Activated CD8-positive, alpha-beta memory T cell treated with anti-CD3 and anti-CD28 coated beads, Interleukin-2, amount 10 ng/mL, durations not matched to agents 7 days and 5 days (primary cell): Measurements from ENCODE around the gene IZUMO1. TPM values are rescaled to one million over a fixed set of nuclear protein-coding genes. Genes with fewer than 3 reads are reported as not detected.
"Not testable (repeated sequence)": the region's sequence is repeated elsewhere in the genome, so short reads cannot be mapped to it uniquely, and the experiment has no call there.

Experiments
- ATAC-seq: fragments of 150-1000 bp; cut with Tn5 transposase; one replicate; pipeline ENCODE4 v1.10.0; 2021; ENCODE audit warnings: moderate library complexity
- CTCF ChIA-PET: fragments of 350-600 bp; sonication (Branson Sonifier 250); formaldehyde crosslinking; loops from one replicate; lab custom pipeline; 2021; ENCODE audit warnings: antibody characterized with exemption; lab: Charles Lee
- DNase-seq: peaks from one replicate; pipeline ENCODE4 v3.0.0-alpha.2; 2020
- H3K27ac Mint-ChIP-seq: one replicate; pipeline ENCODE4 v1.8.0; 2021; ENCODE audit warnings: mild to moderate bottlenecking, mixed read lengths
- H3K27me3 Mint-ChIP-seq: one replicate; pipeline ENCODE4 v1.8.0; 2021; ENCODE audit warnings: mixed read lengths
- H3K36me3 Mint-ChIP-seq: one replicate; pipeline ENCODE4 v1.8.0; 2021; ENCODE audit warnings: mild to moderate bottlenecking, mixed read lengths
- H3K4me1 Mint-ChIP-seq: one replicate; pipeline ENCODE4 v1.8.0; 2021; ENCODE audit warnings: mixed read lengths
- H3K4me3 Mint-ChIP-seq: one replicate; pipeline ENCODE4 v1.8.0; 2021; ENCODE audit warnings: mild to moderate bottlenecking, moderate library complexity, mixed read lengths
- H3K9me3 Mint-ChIP-seq: one replicate; pipeline ENCODE4 v1.8.0; 2022; ENCODE audit warnings: low read depth, mixed read lengths
- total RNA-seq, 2 experiments: library from RNA; stranded (reverse); gene quantifications; one replicate each; pipeline ENCODE4 v1.2.3, GENCODE V29; 2021

The IZUMO1 gene
- total RNA-seq, 2 experiments from 2014 or later = not detected

DNA sequence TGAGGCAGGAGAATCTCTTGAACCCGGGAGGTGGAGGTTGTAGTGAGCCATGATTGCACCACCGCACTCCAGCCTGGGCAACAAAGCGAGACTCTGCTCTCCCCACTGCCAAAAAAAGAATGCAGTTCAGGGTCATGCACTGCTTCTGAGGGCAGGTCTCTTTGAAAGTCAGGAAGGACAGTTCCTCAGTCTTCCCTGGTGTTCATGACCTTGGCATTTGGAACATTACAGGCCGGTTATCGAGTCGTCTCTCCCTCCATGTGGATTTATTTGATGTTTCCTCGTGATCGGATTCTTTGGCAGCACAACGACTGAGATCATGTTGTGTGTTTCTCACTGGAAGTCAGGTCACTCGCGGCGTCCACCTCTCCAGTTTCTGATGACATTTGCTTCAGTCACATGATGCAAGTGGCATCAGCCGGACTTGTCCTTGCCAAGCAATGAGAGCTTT, 25.8 kb upstream of the IZUMO1 start:
- H3K27me3 Mint-ChIP-seq = peaks cover 16% of the 10 kb centered on the region
- H3K27ac Mint-ChIP-seq = no peak overlapping the region
- H3K9me3 Mint-ChIP-seq = no peaks in the 10 kb centered on the region
- ATAC-seq (no peak), DNase-seq (no peak)
- no peaks in the 10 kb centered on the region for H3K4me1 Mint-ChIP-seq
- no peak overlapping the region for H3K4me3 Mint-ChIP-seq
- CTCF ChIA-PET = interaction anchor here (1.4 kb wide), 1 partner anchor 70 kb away, joined by 4 read pairs; no protein-coding TSS in a partner anchor
- H3K36me3 Mint-ChIP-seq = no peaks in the 10 kb centered on the region

GRCh38 chr19:48770734-48771472, 24.2 kb upstream of the IZUMO1 start:
- Mint-ChIP-seq H3K27me3 (peaks cover 21% of the 10 kb centered on the region), H3K27ac (no peak overlapping the region), H3K4me3 (no peak overlapping the region), H3K9me3 (no peaks in the 10 kb centered on the region), H3K4me1 (no peaks in the 10 kb centered on the region), H3K36me3 (no peaks in the 10 kb centered on the region)
- no peak for DNase-seq
- CTCF ChIA-PET = no interaction called here
- no peak for ATAC-seq

- H3K9me3 Mint-ChIP-seq = no peaks in the 10 kb centered on the region
- H3K27me3 Mint-ChIP-seq = peaks cover 26% of the 10 kb centered on the region
- CTCF ChIA-PET = no interaction called here
- no peak overlapping the region for H3K4me3 Mint-ChIP-seq
- ATAC-seq (no peak), DNase-seq (no peak)
- H3K4me1 Mint-ChIP-seq = no peaks in the 10 kb centered on the region
- H3K27ac Mint-ChIP-seq = no peak overlapping the region
- H3K36me3 Mint-ChIP-seq = no peaks in the 10 kb centered on the region
These were observed 23.6 kb upstream of the IZUMO1 start for GRCh38 chr19:48770266-48770665.

DNA sequence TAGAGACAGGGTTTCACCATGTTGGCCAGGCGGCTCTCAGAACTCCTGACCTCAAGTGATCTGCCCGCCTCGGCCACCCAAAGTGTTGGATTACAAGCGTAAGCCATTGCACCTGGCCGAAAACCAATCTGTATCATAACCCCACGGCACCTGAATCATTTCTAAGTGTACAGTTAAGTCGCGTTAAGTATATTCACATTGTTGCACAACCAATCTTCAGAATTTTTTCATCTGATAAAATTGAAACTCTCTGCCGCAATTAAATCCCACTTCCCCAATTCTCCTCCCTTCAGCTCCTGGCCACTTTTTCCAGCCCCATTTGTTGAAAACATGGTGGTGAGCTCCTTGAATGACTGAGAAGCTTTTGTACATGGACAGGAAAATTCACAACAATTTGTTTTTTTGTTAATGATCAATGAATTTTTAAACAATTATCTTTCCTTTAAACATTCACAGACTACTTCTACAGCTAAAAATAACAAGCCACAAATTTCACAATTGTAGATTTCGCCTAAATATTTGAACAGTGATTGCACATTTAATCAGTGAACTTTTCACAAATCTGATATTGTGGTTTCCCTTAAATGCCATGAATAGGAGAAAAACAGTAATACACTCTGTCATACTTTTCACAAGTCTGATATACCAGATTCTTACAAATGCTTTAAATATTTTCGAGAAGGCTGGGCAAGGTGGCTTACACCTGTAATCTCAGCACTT, 22.4 kb upstream of the IZUMO1 start:
- DNase-seq = no peak
- ATAC-seq = no peak
- no peaks in the 10 kb centered on the region for H3K36me3 Mint-ChIP-seq
- no peaks in the 10 kb centered on the region for H3K9me3 Mint-ChIP-seq
- CTCF ChIA-PET = interaction anchor here (1.5 kb wide), 1 partner anchor 18 kb away, joined by 3 read pairs; no protein-coding TSS in a partner anchor
- no peaks in the 10 kb centered on the region for H3K4me1 Mint-ChIP-seq
- no peak overlapping the region for H3K4me3 Mint-ChIP-seq
- no peak overlapping the region for H3K27ac Mint-ChIP-seq
- peaks cover 26% of the 10 kb centered on the region for H3K27me3 Mint-ChIP-seq

DNA sequence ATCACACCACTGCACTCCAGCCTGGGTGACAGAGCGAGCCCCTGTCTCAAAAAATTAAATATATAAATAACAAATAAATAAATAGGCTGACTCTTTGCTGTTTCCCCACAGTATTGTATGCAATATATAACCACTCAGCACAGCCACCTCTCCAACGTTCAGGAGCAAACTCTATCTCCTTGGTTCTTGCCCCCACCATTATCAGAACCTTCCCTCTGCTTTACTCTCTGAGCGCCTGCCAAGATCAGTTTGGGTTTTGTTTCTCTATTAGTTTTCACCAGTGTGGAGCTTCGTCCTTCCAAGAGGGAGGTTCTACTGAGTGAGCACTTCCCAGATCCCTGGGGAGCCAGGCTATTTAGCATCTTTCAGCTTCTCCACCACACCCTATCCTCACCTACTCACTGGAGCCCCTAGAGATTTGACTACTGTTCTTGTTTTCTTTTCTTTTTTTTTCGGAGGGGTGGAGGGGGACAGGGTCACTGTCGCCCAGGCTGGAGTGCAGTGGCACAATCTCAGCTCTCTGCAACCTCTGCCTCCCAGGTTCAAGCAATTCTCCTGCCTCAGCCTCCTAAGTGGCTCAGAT, 21.6 kb upstream of the IZUMO1 start:
- H3K9me3 Mint-ChIP-seq, H3K27ac Mint-ChIP-seq, H3K36me3 Mint-ChIP-seq, H3K4me1 Mint-ChIP-seq, DNase-seq, H3K4me3 Mint-ChIP-seq, ATAC-seq: not testable (repeated sequence)
- CTCF ChIA-PET = interaction anchor here (1.2 to 1.5 kb wide), 2 partner anchors 19 to 21 kb away, joined by 3 to 4 read pairs; no protein-coding TSS in a partner anchor
- peaks cover 26% of the 10 kb centered on the region for H3K27me3 Mint-ChIP-seq

DNA sequence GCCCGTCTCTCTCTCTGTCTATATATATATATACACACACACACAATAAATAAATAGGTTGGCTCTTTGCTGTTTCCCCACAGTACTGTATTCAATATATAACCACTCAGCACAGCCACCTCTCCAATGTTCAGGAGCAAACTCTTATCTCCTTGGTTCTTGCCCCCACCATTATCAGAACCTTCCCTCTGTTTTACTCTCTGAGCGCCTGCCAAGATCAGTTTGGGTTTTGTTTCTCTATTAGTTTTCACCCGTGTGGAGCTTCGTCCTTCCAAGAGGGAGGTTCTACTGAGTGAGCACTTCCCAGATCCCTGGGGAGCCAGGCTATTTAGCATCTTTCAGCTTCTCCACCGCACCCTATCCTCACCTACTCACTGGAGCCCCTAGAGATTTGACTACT, 19.1 kb upstream of the IZUMO1 start:
- H3K4me1 Mint-ChIP-seq, H3K36me3 Mint-ChIP-seq, H3K9me3 Mint-ChIP-seq, ATAC-seq, DNase-seq, H3K27ac Mint-ChIP-seq, H3K4me3 Mint-ChIP-seq: not testable (repeated sequence)
- H3K27me3 Mint-ChIP-seq = peaks cover 27% of the 10 kb centered on the region
- CTCF ChIA-PET = interaction anchor here (1.5 kb wide), 1 partner anchor 9 kb away, joined by 3 read pairs; no protein-coding TSS in a partner anchor

- Mint-ChIP-seq H3K27ac (no peak overlapping the region), H3K36me3 (no peaks in the 10 kb centered on the region), H3K9me3 (no peaks in the 10 kb centered on the region), H3K4me3 (no peak overlapping the region), H3K4me1 (peaks cover 7% of the 10 kb centered on the region), H3K27me3 (peaks cover 15% of the 10 kb centered on the region)
- DNase-seq = no peak
- CTCF ChIA-PET = interaction anchor here (0.9 kb wide), 1 partner anchor 82 kb away, joined by 4 read pairs; no protein-coding TSS in a partner anchor
- peak; percentile 55 for ATAC-seq
These were observed 13.9 kb upstream of the IZUMO1 start for GRCh38 chr19:48760504-48761205.

GRCh38 chr19:48757741-48758144, 11.0 kb upstream of the IZUMO1 start:
- ATAC-seq = no peak
- H3K9me3 Mint-ChIP-seq = no peaks in the 10 kb centered on the region
- H3K4me1 Mint-ChIP-seq = peaks cover 14% of the 10 kb centered on the region
- CTCF ChIA-PET = no interaction called here
- H3K36me3 Mint-ChIP-seq = no peaks in the 10 kb centered on the region
- no peak overlapping the region for H3K4me3 Mint-ChIP-seq
- no peak for DNase-seq
- peaks cover 32% of the 10 kb centered on the region for H3K27me3 Mint-ChIP-seq
- no peak overlapping the region for H3K27ac Mint-ChIP-seq

DNA sequence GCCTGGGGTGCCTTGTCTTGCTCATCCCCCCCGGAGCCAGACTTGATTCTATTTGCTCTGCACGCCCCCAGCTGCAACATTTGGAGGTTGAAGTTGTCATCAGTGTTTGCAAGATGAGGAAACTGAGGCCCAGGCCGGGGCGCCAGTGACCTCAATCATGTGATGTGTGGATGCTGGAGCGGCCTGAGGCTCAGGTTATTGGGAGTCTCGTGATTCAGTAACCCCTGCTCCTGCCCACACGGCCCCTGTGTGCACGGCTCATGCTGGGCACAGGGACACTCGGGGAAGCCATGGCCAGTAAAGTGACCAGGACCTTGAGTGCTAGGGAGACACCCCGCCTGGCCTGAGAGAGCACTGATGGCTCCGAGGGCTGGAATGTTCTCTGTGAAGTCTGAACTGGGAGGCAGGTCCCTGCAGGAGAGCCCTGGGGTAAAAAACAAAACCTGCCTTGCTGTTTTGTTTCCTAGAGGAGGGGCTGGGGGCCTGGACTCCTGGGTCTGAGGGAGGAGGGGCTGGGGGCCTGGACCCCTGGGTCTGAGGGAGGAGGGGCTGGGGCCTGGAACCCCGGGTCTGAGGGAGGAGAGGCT, 10.5 kb upstream of the IZUMO1 start:
- Mint-ChIP-seq H3K4me3 (no peak overlapping the region), H3K4me1 (peaks cover 15% of the 10 kb centered on the region), H3K36me3 (no peaks in the 10 kb centered on the region), H3K27ac (no peak overlapping the region), H3K9me3 (no peaks in the 10 kb centered on the region), H3K27me3 (peaks cover 29% of the 10 kb centered on the region)
- CTCF ChIA-PET = no interaction called here
- DNase-seq (no peak), ATAC-seq (no peak)

DNA sequence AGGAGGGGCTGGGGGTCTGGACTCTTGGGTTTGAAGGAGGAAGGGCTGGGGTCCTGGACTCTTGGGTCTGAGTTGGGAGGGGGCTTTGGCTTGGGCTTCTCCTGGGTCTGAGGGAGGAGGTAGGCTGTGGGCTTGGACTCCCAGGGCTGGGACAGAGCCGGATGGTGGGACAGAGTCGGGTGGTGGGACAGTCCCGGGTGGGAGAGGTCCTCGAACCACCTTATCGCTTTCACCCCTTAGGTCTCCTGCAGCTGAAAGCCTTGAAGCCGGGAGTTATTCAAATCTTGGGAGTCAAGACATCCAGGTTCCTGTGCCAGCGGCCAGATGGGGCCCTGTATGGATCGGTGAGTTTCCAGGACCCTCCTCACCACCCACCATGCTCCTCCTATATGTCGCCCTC, 10.0 kb upstream of the IZUMO1 start:
- ATAC-seq = no peak

GRCh38 chr19:48756212-48756611, 9.5 kb upstream of the IZUMO1 start:
- Mint-ChIP-seq H3K4me1 (peaks cover 19% of the 10 kb centered on the region), H3K4me3 (no peak overlapping the region), H3K9me3 (no peaks in the 10 kb centered on the region), H3K36me3 (no peaks in the 10 kb centered on the region), H3K27me3 (peaks cover 34% of the 10 kb centered on the region), H3K27ac (no peak overlapping the region)
- CTCF ChIA-PET = interaction anchor here (0.9 kb wide), 1 partner anchor 17 kb away, joined by 4 read pairs; no protein-coding TSS in a partner anchor
- ATAC-seq (no peak), DNase-seq (no peak)

More for the DNA sequence above, 10.0 kb upstream of the IZUMO1 start:
- no peak overlapping the region for H3K27ac Mint-ChIP-seq
- H3K4me1 Mint-ChIP-seq = peaks cover 17% of the 10 kb centered on the region
- peaks cover 31% of the 10 kb centered on the region for H3K27me3 Mint-ChIP-seq
- H3K9me3 Mint-ChIP-seq = no peaks in the 10 kb centered on the region
- DNase-seq = no peak
- H3K4me3 Mint-ChIP-seq = no peak overlapping the region
- CTCF ChIA-PET = no interaction called here
- no peaks in the 10 kb centered on the region for H3K36me3 Mint-ChIP-seq

DNA sequence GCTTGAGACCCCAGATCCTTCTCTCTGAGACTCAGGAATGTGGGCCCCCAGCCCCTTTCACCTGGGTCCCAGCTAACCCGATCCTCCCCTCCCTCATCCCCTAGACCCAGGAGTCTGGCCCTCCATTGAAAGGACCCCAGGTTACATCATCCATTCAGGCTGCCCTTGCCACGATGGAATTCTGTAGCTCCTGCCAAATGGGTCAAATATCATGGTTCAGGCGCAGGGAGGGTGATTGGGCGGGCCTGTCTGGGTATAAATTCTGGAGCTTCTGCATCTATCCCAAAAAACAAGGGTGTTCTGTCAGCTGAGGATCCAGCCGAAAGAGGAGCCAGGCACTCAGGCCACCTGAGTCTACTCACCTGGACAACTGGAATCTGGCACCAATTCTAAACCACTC, 9.1 kb upstream of the IZUMO1 start:
- Mint-ChIP-seq H3K36me3 (no peaks in the 10 kb centered on the region), H3K4me3 (no peak overlapping the region), H3K9me3 (no peaks in the 10 kb centered on the region), H3K4me1 (peaks cover 20% of the 10 kb centered on the region), H3K27ac (no peak overlapping the region), H3K27me3 (peaks cover 33% of the 10 kb centered on the region)
- CTCF ChIA-PET = interaction anchor here (0.9 kb wide), 1 partner anchor 17 kb away, joined by 4 read pairs; no protein-coding TSS in a partner anchor
- ATAC-seq (no peak), DNase-seq (no peak)
